Measurements from ENCODE around the gene NCAM1. TPM values are rescaled to one million over a fixed set of nuclear protein-coding genes. Genes with fewer than 3 reads are reported as not detected.

Gene NCAM1
- total and polyA plus RNA-seq, 2 donors (not counting 1 experiment from before 2014, with no cell fraction given): 0.17 to 2.6 TPM

DNA sequence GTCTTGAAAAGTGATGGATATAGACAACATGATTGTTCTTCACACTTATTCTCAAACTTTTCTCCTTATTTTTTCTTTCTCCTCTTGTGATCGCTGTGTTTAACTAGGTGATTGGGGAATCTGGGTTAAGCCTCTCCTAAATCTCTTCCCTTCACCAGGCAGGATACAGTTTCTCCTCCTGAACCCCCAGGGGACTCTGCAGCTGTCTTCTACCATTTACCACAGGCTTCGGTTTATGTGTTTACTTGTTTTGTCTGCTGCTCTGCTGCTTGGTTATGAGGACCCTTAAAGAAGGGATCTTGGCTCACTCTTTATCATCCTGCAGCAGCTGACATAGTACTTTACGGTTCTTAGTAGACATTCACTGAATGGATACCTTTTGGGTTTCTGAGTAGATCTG, 124.2 kb downstream of the NCAM1 start:
- TF ChIP-seq EZH2 (IDR thresholded peaks at IDR 0.05; ENCODE audit: low read length, missing control alignments): no peak
- TF ChIP-seq, protein P1, sequence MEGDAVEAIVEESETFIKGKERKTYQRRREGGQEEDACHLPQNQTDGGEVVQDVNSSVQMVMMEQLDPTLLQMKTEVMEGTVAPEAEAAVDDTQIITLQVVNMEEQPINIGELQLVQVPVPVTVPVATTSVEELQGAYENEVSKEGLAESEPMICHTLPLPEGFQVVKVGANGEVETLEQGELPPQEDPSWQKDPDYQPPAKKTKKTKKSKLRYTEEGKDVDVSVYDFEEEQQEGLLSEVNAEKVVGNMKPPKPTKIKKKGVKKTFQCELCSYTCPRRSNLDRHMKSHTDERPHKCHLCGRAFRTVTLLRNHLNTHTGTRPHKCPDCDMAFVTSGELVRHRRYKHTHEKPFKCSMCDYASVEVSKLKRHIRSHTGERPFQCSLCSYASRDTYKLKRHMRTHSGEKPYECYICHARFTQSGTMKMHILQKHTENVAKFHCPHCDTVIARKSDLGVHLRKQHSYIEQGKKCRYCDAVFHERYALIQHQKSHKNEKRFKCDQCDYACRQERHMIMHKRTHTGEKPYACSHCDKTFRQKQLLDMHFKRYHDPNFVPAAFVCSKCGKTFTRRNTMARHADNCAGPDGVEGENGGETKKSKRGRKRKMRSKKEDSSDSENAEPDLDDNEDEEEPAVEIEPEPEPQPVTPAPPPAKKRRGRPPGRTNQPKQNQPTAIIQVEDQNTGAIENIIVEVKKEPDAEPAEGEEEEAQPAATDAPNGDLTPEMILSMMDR (conservative IDR thresholded peaks at IDR 0.05 in 1 of 2, IDR thresholded peaks at IDR 0.05 in 1 of 2; ENCODE audit: low read depth in 1 of 2, low read length in 2 of 2): no peak
- DNase-seq (ENCODE audit: low read depth in 2 of 2): no peak
- Histone ChIP-seq H3K79me2 (ENCODE audit: control insufficient read depth, insufficient read depth, low read length) (no peaks in the 10 kb centered on the region), H3K27me3 (ENCODE audit: control insufficient read depth, insufficient read depth, low read length) (no peaks in the 10 kb centered on the region), H4K20me1 (ENCODE audit: control insufficient read depth, extremely low read depth, insufficient read depth, low read length) (no peaks in the 10 kb centered on the region), H3K36me3 (ENCODE audit: control insufficient read depth, insufficient read depth, low read length) (no peaks in the 10 kb centered on the region), H3K9me3 (ENCODE audit: control insufficient read depth, insufficient read depth, low read depth, low read length) (no peaks in the 10 kb centered on the region), H2AFZ (ENCODE audit: low read length) (no peak overlapping the region), H3K4me2 (ENCODE audit: extremely low read depth, insufficient read depth, low read length) (no peak overlapping the region), H3K9ac (ENCODE audit: insufficient read depth, low read length) (no peak overlapping the region), H3K4me3 (replicated peaks in 1 of 4; ENCODE audit: control extremely low read depth in 1 of 4, insufficient read depth in 1 of 4, low read depth in 3 of 4, low read length in 4 of 4) (no peak overlapping the region), H3K4me1 (ENCODE audit: control insufficient read depth, extremely low read depth, insufficient read depth, low read length) (no peaks in the 10 kb centered on the region), H3K27ac (ENCODE audit: insufficient read depth, low read length) (no peak overlapping the region)

DNA sequence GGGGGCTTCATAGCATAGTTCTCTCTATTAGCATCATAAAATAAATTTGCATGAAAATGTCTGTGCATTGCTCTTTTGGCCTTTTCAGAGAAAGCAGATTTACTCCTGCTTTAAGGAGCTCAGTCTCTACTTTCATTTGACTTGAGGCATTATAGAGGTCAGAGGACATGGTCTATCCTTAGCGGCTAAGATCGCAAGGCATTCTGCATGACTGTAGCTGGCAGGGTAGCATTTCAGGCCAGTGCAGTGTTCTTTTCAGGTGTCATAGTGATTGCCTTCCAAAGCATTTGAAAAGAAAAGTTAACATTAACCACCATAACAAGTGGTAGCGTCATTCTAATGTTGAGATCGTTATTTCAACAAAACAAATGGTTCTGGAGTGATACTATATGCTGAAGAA, 126.5 kb downstream of the NCAM1 start:
- H3K4me1 ChIP-seq (ENCODE audit: control insufficient read depth, extremely low read depth, insufficient read depth, low read length): no peaks in the 10 kb centered on the region

DNA sequence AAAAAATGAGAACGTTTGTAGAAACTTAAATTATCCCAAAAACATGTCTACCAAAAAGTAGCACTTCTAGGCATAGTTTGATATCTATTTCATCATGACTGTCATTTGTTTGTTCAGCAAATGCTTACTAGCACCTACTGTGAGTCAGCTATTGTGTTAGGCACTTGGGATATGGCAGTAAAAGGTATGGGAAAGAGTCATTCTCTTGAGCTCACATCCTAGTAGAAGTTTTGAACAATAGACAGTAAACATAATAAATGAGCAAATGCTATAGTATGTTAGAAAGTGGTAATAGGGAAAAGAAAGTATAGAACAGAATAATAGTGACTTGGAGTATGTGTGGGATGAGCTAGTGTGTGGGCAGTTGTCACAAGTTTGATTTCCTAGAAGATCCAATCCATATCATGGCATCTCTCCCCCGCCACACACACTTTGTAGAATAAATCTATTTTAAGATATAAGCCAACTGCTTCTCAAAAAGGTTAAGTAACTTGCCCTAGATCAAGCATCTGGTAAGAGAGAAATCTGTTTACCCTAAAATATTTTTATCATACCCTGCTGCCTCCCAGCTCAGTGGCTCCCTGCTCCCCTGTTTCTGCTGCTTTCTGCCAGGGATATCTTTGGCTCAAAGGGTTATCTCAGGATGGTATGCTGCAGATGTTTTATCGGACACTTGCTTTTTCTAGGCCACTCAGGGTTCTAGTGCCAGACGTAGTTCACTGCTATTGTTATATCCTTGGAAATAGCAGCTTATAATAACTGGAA, 129.7 kb downstream of the NCAM1 start:
- no peak overlapping the region for H3K27ac ChIP-seq (ENCODE audit: insufficient read depth, low read length)
- no peak overlapping the region for H3K4me2 ChIP-seq (ENCODE audit: extremely low read depth, insufficient read depth, low read length)

More for the DNA sequence above, 126.5 kb downstream of the NCAM1 start:
- H4K20me1 ChIP-seq (ENCODE audit: control insufficient read depth, extremely low read depth, insufficient read depth, low read length): no peaks in the 10 kb centered on the region
- H3K36me3 ChIP-seq (ENCODE audit: control insufficient read depth, insufficient read depth, low read length): no peaks in the 10 kb centered on the region
- no peaks in the 10 kb centered on the region for H3K27me3 ChIP-seq (ENCODE audit: control insufficient read depth, insufficient read depth, low read length)
- H3K4me2 ChIP-seq (ENCODE audit: extremely low read depth, insufficient read depth, low read length): no peak overlapping the region
- H3K4me3 ChIP-seq (replicated peaks in 1 of 4; ENCODE audit: control extremely low read depth in 1 of 4, insufficient read depth in 1 of 4, low read depth in 3 of 4, low read length in 4 of 4): no peak overlapping the region
- DNase-seq (ENCODE audit: low read depth in 2 of 2): no peak
- H3K79me2 ChIP-seq (ENCODE audit: control insufficient read depth, insufficient read depth, low read length): no peaks in the 10 kb centered on the region
- no peaks in the 10 kb centered on the region for H3K9me3 ChIP-seq (ENCODE audit: control insufficient read depth, insufficient read depth, low read depth, low read length)
- TF ChIP-seq EZH2 (IDR thresholded peaks at IDR 0.05; ENCODE audit: low read length, missing control alignments): no peak
- TF ChIP-seq, protein P1 (conservative IDR thresholded peaks at IDR 0.05 in 1 of 2, IDR thresholded peaks at IDR 0.05 in 1 of 2; ENCODE audit: low read depth in 1 of 2, low read length in 2 of 2): no peak
- H3K9ac ChIP-seq (ENCODE audit: insufficient read depth, low read length): no peak overlapping the region
- H3K27ac ChIP-seq (ENCODE audit: insufficient read depth, low read length): no peak overlapping the region
- no peak overlapping the region for H2AFZ ChIP-seq (ENCODE audit: low read length)

More for the DNA sequence above, 129.7 kb downstream of the NCAM1 start:
- no peak for DNase-seq (ENCODE audit: low read depth in 2 of 2)
- no peaks in the 10 kb centered on the region for H3K36me3 ChIP-seq (ENCODE audit: control insufficient read depth, insufficient read depth, low read length)
- no peaks in the 10 kb centered on the region for H3K9me3 ChIP-seq (ENCODE audit: control insufficient read depth, insufficient read depth, low read depth, low read length)
- H3K27me3 ChIP-seq (ENCODE audit: control insufficient read depth, insufficient read depth, low read length): no peaks in the 10 kb centered on the region
- TF ChIP-seq, protein P1 (conservative IDR thresholded peaks at IDR 0.05 in 1 of 2, IDR thresholded peaks at IDR 0.05 in 1 of 2; ENCODE audit: low read depth in 1 of 2, low read length in 2 of 2): no peak
- no peak for TF ChIP-seq EZH2 (IDR thresholded peaks at IDR 0.05; ENCODE audit: low read length, missing control alignments)
- no peak overlapping the region for H2AFZ ChIP-seq (ENCODE audit: low read length)
- no peaks in the 10 kb centered on the region for H4K20me1 ChIP-seq (ENCODE audit: control insufficient read depth, extremely low read depth, insufficient read depth, low read length)
- H3K9ac ChIP-seq (ENCODE audit: insufficient read depth, low read length): no peak overlapping the region
- no peak overlapping the region for H3K4me3 ChIP-seq (replicated peaks in 1 of 4; ENCODE audit: control extremely low read depth in 1 of 4, insufficient read depth in 1 of 4, low read depth in 3 of 4, low read length in 4 of 4)
- no peaks in the 10 kb centered on the region for H3K79me2 ChIP-seq (ENCODE audit: control insufficient read depth, insufficient read depth, low read length)
- H3K4me1 ChIP-seq (ENCODE audit: control insufficient read depth, extremely low read depth, insufficient read depth, low read length): no peaks in the 10 kb centered on the region

All from fibroblast of lung (primary cell).